K562 (cell line): Measurements from ENCODE around the gene KLHL22. TPM values are rescaled to one million over a fixed set of nuclear protein-coding genes. Genes with fewer than 3 reads are reported as not detected.

Experiments used
- DMBX1 ChIP-seq: fragments of 250-450 bp; sonication (Bioruptor Pico); IDR thresholded peaks from 2 replicates; pipeline ENCODE4 v1.8.0; 2022; ENCODE audit warnings: inconsistent platforms, mild to moderate bottlenecking, moderate library complexity, borderline replicate concordance
- EHMT2 ChIP-seq: fragments of 450-650 bp; IDR thresholded peaks from 2 replicates; pipeline ENCODE4 v1.6.1; 2018; ENCODE audit warnings: antibody characterized with exemption
- FOXK2 ChIP-seq, 2 experiments: fragments of 450-650 bp; IDR thresholded peaks in 1 of 2; conservative IDR thresholded peaks in 1 of 2; 2 replicates each; pipeline ENCODE4 v1.6.1; 2016; ENCODE audit warnings: low read depth in 2 of 2, mild to moderate bottlenecking in 1 of 2
- NFE2 ChIP-seq: IDR thresholded peaks from 2 replicates; pipeline ENCODE4 v1.6.1; 2014; ENCODE audit warnings: antibody characterized with exemption, low read depth
- NUFIP1 ChIP-seq: fragments of 450-650 bp; IDR thresholded peaks from 2 replicates; pipeline ENCODE4 v1.6.1; 2018; ENCODE audit not compliant: partially characterized antibody
- PCBP2 ChIP-seq: fragments of 200-400 bp; formaldehyde crosslinking; IDR thresholded peaks from 2 replicates; pipeline ENCODE4 v1.6.1; 2018; ENCODE audit warnings: low read length, low read depth, mild to moderate bottlenecking, moderate library complexity; ENCODE audit not compliant: poor library complexity, severe bottlenecking
- SIX5 ChIP-seq, 2 experiments: IDR thresholded peaks; 2 replicates each; pipeline ENCODE4 v1.6.1; 2011; ENCODE audit warnings: low read length in 2 of 2, borderline replicate concordance in 1 of 2, low read depth in 1 of 2, mild to moderate bottlenecking in 1 of 2, moderate library complexity in 1 of 2; ENCODE audit not compliant: insufficient read depth in 1 of 2
- SMARCE1 ChIP-seq: fragments of 450-650 bp; IDR thresholded peaks from 2 replicates; pipeline ENCODE4 v1.7.1; 2016; ENCODE audit warnings: mild to moderate bottlenecking
- TEAD1 ChIP-seq, 2 experiments: fragments of 450-650 bp in 1 of 2; sonication (generic) in 1 of 2; formaldehyde crosslinking; IDR thresholded peaks; 2 replicates each; pipeline versions ENCODE4 v1.4.0 to v1.8.0; 2020 to 2022; ENCODE audit warnings: mild to moderate bottlenecking in 2 of 2, missing genetic modification reagents in 1 of 2
- ZNF41 ChIP-seq: fragments of 250-450 bp; sonication (Bioruptor Pico); conservative IDR thresholded peaks from 2 replicates; pipeline ENCODE4 v1.4.0; 2020; ENCODE audit warnings: mild to moderate bottlenecking
- polyA plus RNA-seq, 8 experiments: library from polyadenylated mRNA; depleted of rRNA in 4 of 8; stranded (reverse) in 5 of 8; unstranded in 3 of 8; fragments of >200 nt; fragmentation: Nextera tagmentation in 2 of 8; fragmentation: Illumina TruSeq in 1 of 8; extraction: Ambion mirVana in 2 of 8; extraction: Trizol in 1 of 8; gene quantifications; 2 replicates each; pipeline versions ENCODE4 v1.2.1 to v1.2.3, GENCODE V29; 2011 to 2014; ENCODE audit warnings: inconsistent platforms in 1 of 8, missing spikeins in 1 of 8
- total RNA-seq, 7 experiments: library from RNA; depleted of rRNA in 6 of 7; stranded (reverse); fragments of >200 nt in 6 of 7; fragmentation: Illumina TruSeq in 2 of 7; extraction: Trizol in 2 of 7; gene quantifications; 2 replicates each; pipeline versions ENCODE4 v1.2.1 to v1.2.3, GENCODE V29; 2011 to 2021; ENCODE audit warnings: low replicate concordance in 1 of 7
- TF ChIP-seq, protein P1 (sequence below), 2 experiments: fragments of 450-650 bp; formaldehyde crosslinking in 1 of 2; IDR thresholded peaks; 2 replicates each; pipeline versions ENCODE4 v1.4.0 to v1.6.1; 2014 to 2020; ENCODE audit warnings: mild to moderate bottlenecking in 2 of 2, borderline replicate concordance in 1 of 2, low read depth in 1 of 2

KLHL22 gene
- total and polyA plus RNA-seq, 9 of the 15 experiments (the other 6 are each of a cell fraction or from before 2014, with no cell fraction given): 1.3 to 25.6 (median 15.2) TPM

- TF ChIP-seq SMARCE1: no peak
- no peak for TF ChIP-seq NUFIP1
- no peak for TF ChIP-seq DMBX1 (CRISPR knock-in tag)
- no peak for TF ChIP-seq FOXK2 (conservative IDR thresholded peaks at IDR 0.05 in 1 of 2, IDR thresholded peaks at IDR 0.05 in 1 of 2; ENCODE audit: low read depth in 2 of 2)
- no peak for TF ChIP-seq PCBP2
- TF ChIP-seq, protein P1, sequence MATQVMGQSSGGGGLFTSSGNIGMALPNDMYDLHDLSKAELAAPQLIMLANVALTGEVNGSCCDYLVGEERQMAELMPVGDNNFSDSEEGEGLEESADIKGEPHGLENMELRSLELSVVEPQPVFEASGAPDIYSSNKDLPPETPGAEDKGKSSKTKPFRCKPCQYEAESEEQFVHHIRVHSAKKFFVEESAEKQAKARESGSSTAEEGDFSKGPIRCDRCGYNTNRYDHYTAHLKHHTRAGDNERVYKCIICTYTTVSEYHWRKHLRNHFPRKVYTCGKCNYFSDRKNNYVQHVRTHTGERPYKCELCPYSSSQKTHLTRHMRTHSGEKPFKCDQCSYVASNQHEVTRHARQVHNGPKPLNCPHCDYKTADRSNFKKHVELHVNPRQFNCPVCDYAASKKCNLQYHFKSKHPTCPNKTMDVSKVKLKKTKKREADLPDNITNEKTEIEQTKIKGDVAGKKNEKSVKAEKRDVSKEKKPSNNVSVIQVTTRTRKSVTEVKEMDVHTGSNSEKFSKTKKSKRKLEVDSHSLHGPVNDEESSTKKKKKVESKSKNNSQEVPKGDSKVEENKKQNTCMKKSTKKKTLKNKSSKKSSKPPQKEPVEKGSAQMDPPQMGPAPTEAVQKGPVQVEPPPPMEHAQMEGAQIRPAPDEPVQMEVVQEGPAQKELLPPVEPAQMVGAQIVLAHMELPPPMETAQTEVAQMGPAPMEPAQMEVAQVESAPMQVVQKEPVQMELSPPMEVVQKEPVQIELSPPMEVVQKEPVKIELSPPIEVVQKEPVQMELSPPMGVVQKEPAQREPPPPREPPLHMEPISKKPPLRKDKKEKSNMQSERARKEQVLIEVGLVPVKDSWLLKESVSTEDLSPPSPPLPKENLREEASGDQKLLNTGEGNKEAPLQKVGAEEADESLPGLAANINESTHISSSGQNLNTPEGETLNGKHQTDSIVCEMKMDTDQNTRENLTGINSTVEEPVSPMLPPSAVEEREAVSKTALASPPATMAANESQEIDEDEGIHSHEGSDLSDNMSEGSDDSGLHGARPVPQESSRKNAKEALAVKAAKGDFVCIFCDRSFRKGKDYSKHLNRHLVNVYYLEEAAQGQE (IDR thresholded peaks at IDR 0.05; ENCODE audit: borderline replicate concordance): no peak
- TF ChIP-seq, protein P1 (CRISPR knock-in tag; IDR thresholded peaks at IDR 0.05; ENCODE audit: low read depth): no peak
- no peak for TF ChIP-seq EHMT2
- TF ChIP-seq SIX5 (IDR thresholded peaks at IDR 0.05; ENCODE audit: borderline replicate concordance in 1 of 2, insufficient read depth in 1 of 2, low read depth in 1 of 2, low read length in 2 of 2): no peak
- peak in 1 of 2 experiments; percentile 34; a peak in 1 of 4 replicates for TF ChIP-seq TEAD1 (CRISPR knock-in tag; IDR thresholded peaks at IDR 0.05)
- TF ChIP-seq ZNF41 (CRISPR knock-in tag): no peak
- TF ChIP-seq NFE2: peak; percentile 79
These were observed 42.4 kb downstream of the KLHL22 start (continued) for GRCh38 chr22:20453222-20453621.
